WI38 (cell line): Measurements from ENCODE around the gene KRTAP10-2.

ENCODE experiments used
- H3K4me3 ChIP-seq: 2 replicates; pipeline ENCODE4 v1.5.1; 2011; ENCODE audit warnings: low read depth, mild to moderate bottlenecking, control low read depth, low read length
- TF ChIP-seq, protein P1 (sequence below): IDR thresholded peaks from 2 replicates; pipeline ENCODE4 v1.5.1; 2012; ENCODE audit warnings: low read depth, mild to moderate bottlenecking, control low read depth, low read length

KRTAP10-2 gene

DNA sequence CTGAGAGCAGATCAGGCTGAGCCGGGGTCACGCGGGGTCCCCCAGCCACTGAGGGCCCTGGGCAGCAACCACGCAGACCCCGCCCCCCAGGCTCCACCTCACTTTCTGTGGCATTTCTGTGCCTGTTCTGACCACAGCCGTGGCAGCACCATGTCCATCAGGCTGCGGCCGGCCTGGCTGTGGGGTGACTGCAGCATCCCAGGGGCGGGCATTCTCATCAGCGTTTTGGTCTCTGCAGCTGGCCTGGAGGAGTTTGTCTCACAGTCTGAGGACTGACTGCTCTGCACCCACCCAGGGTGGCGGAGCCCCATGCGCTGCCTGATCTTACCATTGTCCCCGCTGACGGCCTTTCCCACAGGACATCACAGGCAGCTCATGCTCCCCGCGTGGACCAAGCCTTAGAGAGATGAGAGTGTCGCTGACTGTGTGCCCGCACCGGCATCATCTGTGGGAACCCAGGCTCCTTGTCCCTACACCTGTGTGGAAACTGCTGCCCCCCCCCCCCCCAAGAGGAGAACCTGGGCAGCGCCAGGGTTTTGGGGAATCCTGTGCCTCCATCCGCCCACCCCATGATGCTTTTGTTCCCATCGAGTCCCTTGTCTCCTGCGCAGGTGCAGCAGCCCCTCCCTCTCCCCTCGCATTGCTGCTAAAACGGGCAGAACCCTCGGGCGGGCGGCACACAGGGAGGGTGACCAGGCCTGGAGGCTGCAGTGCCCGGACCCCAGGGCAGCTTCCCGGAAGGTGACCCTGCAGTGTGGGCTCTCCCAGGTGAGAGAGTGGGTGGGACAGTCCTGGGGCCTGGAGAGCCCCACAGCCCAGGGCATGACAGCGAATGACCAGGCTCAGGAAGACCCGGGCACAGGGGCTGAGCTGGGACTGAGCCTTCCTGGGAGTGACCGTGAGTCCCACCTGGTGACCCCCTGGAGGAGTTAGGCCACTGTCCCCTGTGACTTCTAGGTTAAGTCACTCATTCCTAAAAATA is 13.1 kb downstream of the KRTAP10-2 start:
- TF ChIP-seq, protein P1, sequence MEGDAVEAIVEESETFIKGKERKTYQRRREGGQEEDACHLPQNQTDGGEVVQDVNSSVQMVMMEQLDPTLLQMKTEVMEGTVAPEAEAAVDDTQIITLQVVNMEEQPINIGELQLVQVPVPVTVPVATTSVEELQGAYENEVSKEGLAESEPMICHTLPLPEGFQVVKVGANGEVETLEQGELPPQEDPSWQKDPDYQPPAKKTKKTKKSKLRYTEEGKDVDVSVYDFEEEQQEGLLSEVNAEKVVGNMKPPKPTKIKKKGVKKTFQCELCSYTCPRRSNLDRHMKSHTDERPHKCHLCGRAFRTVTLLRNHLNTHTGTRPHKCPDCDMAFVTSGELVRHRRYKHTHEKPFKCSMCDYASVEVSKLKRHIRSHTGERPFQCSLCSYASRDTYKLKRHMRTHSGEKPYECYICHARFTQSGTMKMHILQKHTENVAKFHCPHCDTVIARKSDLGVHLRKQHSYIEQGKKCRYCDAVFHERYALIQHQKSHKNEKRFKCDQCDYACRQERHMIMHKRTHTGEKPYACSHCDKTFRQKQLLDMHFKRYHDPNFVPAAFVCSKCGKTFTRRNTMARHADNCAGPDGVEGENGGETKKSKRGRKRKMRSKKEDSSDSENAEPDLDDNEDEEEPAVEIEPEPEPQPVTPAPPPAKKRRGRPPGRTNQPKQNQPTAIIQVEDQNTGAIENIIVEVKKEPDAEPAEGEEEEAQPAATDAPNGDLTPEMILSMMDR = no peak
- H3K4me3 ChIP-seq = no peak overlapping the region

DNA sequence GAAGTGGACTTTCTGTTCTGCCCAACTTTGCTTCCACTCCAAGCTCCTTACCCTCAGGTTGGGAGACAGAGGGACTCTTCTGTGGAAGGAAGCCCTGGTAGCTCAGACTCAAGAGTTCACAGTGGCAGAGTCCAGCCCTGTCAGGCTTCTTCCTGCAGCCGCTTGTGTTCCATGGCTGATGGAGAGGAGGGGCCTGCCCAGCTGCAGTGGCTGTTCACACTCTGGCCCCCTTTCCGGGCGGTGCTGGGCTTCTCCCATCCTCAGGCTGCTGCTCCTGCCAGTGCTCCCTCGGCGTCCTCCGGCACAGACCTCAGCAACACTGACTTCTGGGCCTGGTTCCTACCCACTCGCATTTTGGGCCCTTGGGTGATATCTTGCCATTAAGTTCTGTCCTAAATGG is 15.3 kb downstream of the KRTAP10-2 start:
- no peak overlapping the region for H3K4me3 ChIP-seq
- TF ChIP-seq, protein P1 = no peak

DNA sequence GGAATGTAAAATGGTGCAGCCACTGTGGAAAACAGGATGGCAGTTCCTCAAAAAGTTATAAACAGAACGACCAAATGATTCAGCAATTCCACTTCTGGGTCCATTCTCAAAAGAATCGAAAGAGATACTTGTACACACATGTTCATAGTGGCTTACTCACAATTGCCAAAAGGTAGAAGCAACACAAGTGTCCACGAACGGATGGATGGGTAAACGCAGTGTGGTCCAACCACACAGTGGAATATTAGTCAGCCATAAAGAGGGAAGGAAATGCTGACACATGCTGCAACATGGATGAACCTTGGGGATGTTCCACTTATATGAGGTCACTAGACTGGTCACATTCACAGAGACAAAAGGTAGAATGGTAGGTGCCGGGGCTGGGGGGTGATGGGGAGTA is 16.6 kb downstream of the KRTAP10-2 start:
- TF ChIP-seq, protein P1 = no peak

DNA sequence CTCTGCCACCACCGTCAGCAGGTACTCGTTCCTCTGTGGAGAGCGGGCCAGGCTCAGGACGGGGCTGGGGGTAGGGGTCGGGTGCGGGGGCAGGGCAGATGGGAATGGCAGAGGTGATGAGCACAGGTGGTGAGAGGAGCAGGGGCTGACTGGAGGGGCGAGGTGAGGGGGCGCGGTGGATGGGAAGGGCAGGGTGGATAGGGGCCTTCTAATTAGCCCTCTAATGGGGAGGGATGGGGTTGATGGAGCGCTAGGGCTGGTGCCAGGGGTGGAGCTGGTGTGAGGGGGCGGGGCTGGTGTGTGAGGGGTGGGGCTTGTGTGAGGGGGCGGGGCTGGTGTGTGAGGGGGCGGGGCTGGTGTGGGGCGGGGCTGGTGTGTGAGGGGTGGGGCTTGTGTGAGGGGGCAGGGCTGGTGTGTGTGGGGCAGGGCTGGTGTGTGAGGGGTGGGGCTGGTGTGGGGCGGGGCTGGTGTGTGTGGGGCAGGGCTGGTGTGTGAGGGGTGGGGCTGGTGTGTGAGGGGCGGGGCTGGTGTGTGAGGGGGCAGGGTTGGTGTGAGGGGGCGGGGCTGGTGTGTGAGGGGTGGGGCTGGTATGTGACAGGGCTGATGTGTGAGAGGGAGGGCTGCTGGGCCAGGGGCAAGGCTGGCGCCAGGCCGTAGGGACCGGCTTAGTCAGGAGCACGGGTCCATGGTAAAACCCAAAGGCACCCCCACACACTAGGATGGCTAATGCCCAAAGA is 17.2 kb downstream of the KRTAP10-2 start:
- no peak overlapping the region for H3K4me3 ChIP-seq
- TF ChIP-seq, protein P1 = no peak

More for the DNA sequence above, 16.6 kb downstream of the KRTAP10-2 start:
- no peak overlapping the region for H3K4me3 ChIP-seq

DNA sequence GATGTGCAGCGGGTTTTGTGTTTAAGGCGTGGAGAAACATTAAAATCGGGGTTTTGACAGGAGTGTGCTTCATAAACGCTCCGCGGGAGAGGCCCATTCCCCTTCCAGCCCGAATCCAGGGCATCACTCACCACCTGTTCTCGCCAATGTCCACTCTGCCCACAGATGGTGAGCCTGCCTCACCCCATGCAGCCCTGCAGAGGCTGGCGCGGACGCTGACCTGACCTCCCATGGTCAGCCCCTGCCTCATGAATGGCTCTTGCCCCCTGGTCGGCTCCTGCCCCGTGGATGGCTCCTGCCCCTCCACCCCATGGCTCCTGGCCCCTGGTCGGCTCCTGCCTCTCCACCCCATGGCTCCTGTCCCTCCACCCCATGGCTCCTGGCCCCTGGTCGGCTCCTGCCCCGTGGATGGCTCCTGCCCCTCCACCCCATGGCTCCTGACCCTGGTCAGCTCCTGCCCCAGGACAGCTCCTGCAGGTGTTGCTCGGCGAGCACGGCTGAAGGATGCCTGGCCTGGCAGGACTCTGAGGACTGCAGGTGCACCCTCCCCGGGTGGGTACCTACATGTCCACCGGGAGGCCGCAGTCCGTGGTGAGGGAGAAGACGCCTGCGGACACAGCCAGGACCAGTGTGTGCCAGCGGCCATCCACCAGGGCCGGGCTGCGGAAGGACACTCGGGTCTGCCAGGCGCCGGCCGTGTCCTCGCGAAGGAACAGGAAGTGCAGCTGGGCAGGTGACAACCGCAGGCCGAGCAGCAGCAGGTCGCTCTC is 18.0 kb downstream of the KRTAP10-2 start:
- no peak overlapping the region for H3K4me3 ChIP-seq
- TF ChIP-seq, protein P1 = no peak

DNA sequence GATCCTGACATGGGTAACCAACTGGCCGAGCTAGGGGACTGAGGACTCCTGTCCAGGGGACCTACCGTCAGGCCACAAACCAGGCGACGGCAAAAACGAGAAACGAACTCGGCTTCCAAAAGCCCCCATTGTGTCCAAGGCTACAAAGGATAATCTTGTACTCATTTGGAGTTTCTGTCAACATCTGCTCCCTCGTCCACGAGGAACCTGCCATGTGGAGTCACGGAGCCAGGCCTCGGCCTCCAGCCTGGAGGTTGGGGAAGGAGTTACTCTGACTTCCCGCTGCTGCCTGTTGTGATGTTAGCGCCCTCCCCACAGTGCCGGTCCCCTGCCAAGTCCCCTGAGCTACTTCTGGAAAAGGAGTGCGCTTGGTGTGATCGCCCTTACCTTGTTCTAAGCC is 18.6 kb downstream of the KRTAP10-2 start:
- no peak overlapping the region for H3K4me3 ChIP-seq
- TF ChIP-seq, protein P1 = no peak
